BLaER1 (cell line): ENCODE results near the gene IQGAP2.

Experiments
- H3K27ac ChIP-seq: shearing (Covaris generic); formaldehyde crosslinking; 2 replicates; pipeline ENCODE4 v1.8.1; 2022
- H3K27me3 ChIP-seq: shearing (Covaris generic); formaldehyde crosslinking; 2 replicates; pipeline ENCODE4 v1.8.1; 2022
- H3K36me3 ChIP-seq: shearing (Covaris generic); formaldehyde crosslinking; 2 replicates; pipeline ENCODE4 v1.8.1; 2022
- H3K4me1 ChIP-seq: shearing (Covaris generic); formaldehyde crosslinking; 2 replicates; pipeline ENCODE4 v1.8.1; 2022
- H3K4me2 ChIP-seq: shearing (Covaris generic); formaldehyde crosslinking; 2 replicates; pipeline ENCODE4 v1.8.1; 2022
- H3K4me3 ChIP-seq: shearing (Covaris generic); formaldehyde crosslinking; 2 replicates; pipeline ENCODE4 v1.8.1; 2022
- H3K9ac ChIP-seq: shearing (Covaris generic); formaldehyde crosslinking; 2 replicates; pipeline ENCODE4 v1.8.1; 2022
- H3K9me3 ChIP-seq: shearing (Covaris generic); formaldehyde crosslinking; 2 replicates; pipeline ENCODE4 v1.8.1; 2022
- H4K20me1 ChIP-seq: shearing (Covaris generic); formaldehyde crosslinking; 2 replicates; pipeline ENCODE4 v1.8.1; 2022
- Cebpa-rat ChIP-seq: shearing (Covaris generic); IDR thresholded peaks from 2 replicates; pipeline ENCODE4 v1.8.1; 2022

Gene IQGAP2

GRCh38 chr5:76535577-76535976 lies 132.5 kb downstream of the IQGAP2 start:
- Histone ChIP-seq H3K27ac (no peak overlapping the region), H3K4me1 (peaks cover 8% of the 10 kb centered on the region), H4K20me1 (0 out of 2 replicates have a peak, but pooled peaks cover 9% of the 10 kb centered on the region), H3K9me3 (peaks cover 5% of the 10 kb centered on the region), H3K9ac (no peak overlapping the region), H3K4me2 (no peak overlapping the region), H3K36me3 (peaks cover 15% of the 10 kb centered on the region), H3K27me3 (no peaks in the 10 kb centered on the region), H3K4me3 (no peak overlapping the region)
- no peak for TF ChIP-seq Cebpa-rat

- Histone ChIP-seq H3K9me3 (no peaks in the 10 kb centered on the region), H3K36me3 (peaks cover 10% of the 10 kb centered on the region), H3K4me2 (no peak overlapping the region), H3K4me1 (peaks cover 4% of the 10 kb centered on the region), H3K4me3 (no peak overlapping the region), H4K20me1 (0 out of 2 replicates have a peak, but pooled peaks cover 18% of the 10 kb centered on the region), H3K27ac (no peak overlapping the region), H3K9ac (no peak overlapping the region), H3K27me3 (no peaks in the 10 kb centered on the region)
- no peak for TF ChIP-seq Cebpa-rat
These were observed 134.0 kb downstream of the IQGAP2 start for GRCh38 chr5:76537073-76537543.

GRCh38 chr5:76542241-76542640 lies 139.2 kb downstream of the IQGAP2 start:
- Histone ChIP-seq H3K9me3 (no peaks in the 10 kb centered on the region), H3K27me3 (no peaks in the 10 kb centered on the region), H3K4me3 (no peak overlapping the region), H3K27ac (no peak overlapping the region), H3K36me3 (no peaks in the 10 kb centered on the region), H3K9ac (no peak overlapping the region), H4K20me1 (peaks cover 18% of the 10 kb centered on the region; the same call in 1 of the 2 replicates), H3K4me2 (peak overlapping the region; percentile 71), H3K4me1 (peaks cover 45% of the 10 kb centered on the region)
- no peak for TF ChIP-seq Cebpa-rat

- H3K9me3 ChIP-seq: no peaks in the 10 kb centered on the region
- H3K4me1 ChIP-seq: peaks cover 54% of the 10 kb centered on the region
- H4K20me1 ChIP-seq: peaks cover 24% of the 10 kb centered on the region; the same call in 1 of the 2 replicates
- peak overlapping the region; percentile 71 for H3K4me2 ChIP-seq
- no peaks in the 10 kb centered on the region for H3K36me3 ChIP-seq
- H3K9ac ChIP-seq: no peak overlapping the region
- no peaks in the 10 kb centered on the region for H3K27me3 ChIP-seq
- TF ChIP-seq Cebpa-rat: no peak
- H3K27ac ChIP-seq: peak overlapping the region; percentile 16; the same call in 1 of the 2 replicates
- H3K4me3 ChIP-seq: no peak overlapping the region
These were observed 140.0 kb downstream of the IQGAP2 start for GRCh38 chr5:76542887-76543690.

- Histone ChIP-seq H3K27ac (peak overlapping the region; percentile 39; the same call in 1 of the 2 replicates), H3K36me3 (no peaks in the 10 kb centered on the region), H3K27me3 (no peaks in the 10 kb centered on the region), H3K4me1 (peaks cover 63% of the 10 kb centered on the region), H3K9me3 (peaks cover 2% of the 10 kb centered on the region), H4K20me1 (peaks cover 21% of the 10 kb centered on the region; the same call in 1 of the 2 replicates), H3K4me2 (peak overlapping the region; percentile 71), H3K9ac (no peak overlapping the region; the same call in 1 of the 2 replicates), H3K4me3 (no peak overlapping the region)
- TF ChIP-seq Cebpa-rat: no peak
These were observed 141.3 kb downstream of the IQGAP2 start for GRCh38 chr5:76544268-76544926.

- Histone ChIP-seq H3K4me3 (no peak overlapping the region), H3K36me3 (no peaks in the 10 kb centered on the region), H3K4me1 (peaks cover 63% of the 10 kb centered on the region), H3K9ac (no peak overlapping the region), H4K20me1 (peaks cover 19% of the 10 kb centered on the region; the same call in 1 of the 2 replicates), H3K27me3 (no peaks in the 10 kb centered on the region), H3K27ac (no peak overlapping the region), H3K4me2 (no peak overlapping the region), H3K9me3 (peaks cover 10% of the 10 kb centered on the region)
- TF ChIP-seq Cebpa-rat: no peak
These were observed 142.1 kb downstream of the IQGAP2 start for GRCh38 chr5:76545184-76545583.

GRCh38 chr5:76546497-76547102 lies 143.5 kb downstream of the IQGAP2 start:
- TF ChIP-seq Cebpa-rat: no peak
- no peaks in the 10 kb centered on the region for H3K27me3 ChIP-seq
- H4K20me1 ChIP-seq: peaks cover 15% of the 10 kb centered on the region; the same call in 1 of the 2 replicates
- peak overlapping the region; percentile 34; the same call in 1 of the 2 replicates for H3K4me3 ChIP-seq
- peaks cover 18% of the 10 kb centered on the region for H3K9me3 ChIP-seq
- no peaks in the 10 kb centered on the region for H3K36me3 ChIP-seq
- H3K4me1 ChIP-seq: peaks cover 63% of the 10 kb centered on the region
- H3K27ac ChIP-seq: peak overlapping the region; percentile 8
- peak overlapping the region; percentile 58; the same call in 1 of the 2 replicates for H3K9ac ChIP-seq
- H3K4me2 ChIP-seq: peak overlapping the region; percentile 77

GRCh38 chr5:76547242-76547890 lies 144.3 kb downstream of the IQGAP2 start:
- Histone ChIP-seq H3K9ac (peak overlapping the region; percentile 58; the same call in 1 of the 2 replicates), H3K36me3 (peaks cover 5% of the 10 kb centered on the region; the same call in 1 of the 2 replicates), H3K4me2 (peak overlapping the region; percentile 77), H3K4me1 (peaks cover 56% of the 10 kb centered on the region), H4K20me1 (peaks cover 10% of the 10 kb centered on the region; the same call in 1 of the 2 replicates), H3K9me3 (peaks cover 24% of the 10 kb centered on the region), H3K4me3 (peak overlapping the region; percentile 34; the same call in 1 of the 2 replicates), H3K27me3 (no peaks in the 10 kb centered on the region), H3K27ac (peak overlapping the region; percentile 8)
- no peak for TF ChIP-seq Cebpa-rat
